ENCODE data around the gene VPS50.
"Not testable (repeated sequence)": the region's sequence is repeated elsewhere in the genome, so short reads cannot be mapped to it uniquely, and the experiment has no call there.

VPS50 gene

GRCh38 chr7:93327006-93327633 lies 95.0 kb downstream of the VPS50 start:
- peak in 1 of 2 experiments; percentile 13 for DNase-seq (ENCODE audit: low read depth in 1 of 2, low spot score in 1 of 2)
- TF ChIP-seq POLR2AphosphoS5 (IDR thresholded peaks at IDR 0.05; ENCODE audit: low read depth): no peak
- no peak for TF ChIP-seq GABPA (IDR thresholded peaks at IDR 0.05; ENCODE audit: low read depth)
- TF ChIP-seq, protein P1, sequence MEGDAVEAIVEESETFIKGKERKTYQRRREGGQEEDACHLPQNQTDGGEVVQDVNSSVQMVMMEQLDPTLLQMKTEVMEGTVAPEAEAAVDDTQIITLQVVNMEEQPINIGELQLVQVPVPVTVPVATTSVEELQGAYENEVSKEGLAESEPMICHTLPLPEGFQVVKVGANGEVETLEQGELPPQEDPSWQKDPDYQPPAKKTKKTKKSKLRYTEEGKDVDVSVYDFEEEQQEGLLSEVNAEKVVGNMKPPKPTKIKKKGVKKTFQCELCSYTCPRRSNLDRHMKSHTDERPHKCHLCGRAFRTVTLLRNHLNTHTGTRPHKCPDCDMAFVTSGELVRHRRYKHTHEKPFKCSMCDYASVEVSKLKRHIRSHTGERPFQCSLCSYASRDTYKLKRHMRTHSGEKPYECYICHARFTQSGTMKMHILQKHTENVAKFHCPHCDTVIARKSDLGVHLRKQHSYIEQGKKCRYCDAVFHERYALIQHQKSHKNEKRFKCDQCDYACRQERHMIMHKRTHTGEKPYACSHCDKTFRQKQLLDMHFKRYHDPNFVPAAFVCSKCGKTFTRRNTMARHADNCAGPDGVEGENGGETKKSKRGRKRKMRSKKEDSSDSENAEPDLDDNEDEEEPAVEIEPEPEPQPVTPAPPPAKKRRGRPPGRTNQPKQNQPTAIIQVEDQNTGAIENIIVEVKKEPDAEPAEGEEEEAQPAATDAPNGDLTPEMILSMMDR (IDR thresholded peaks at IDR 0.05; ENCODE audit: insufficient read depth, low read length): no peak
- no peak for TF ChIP-seq SPI1 (IDR thresholded peaks at IDR 0.05; ENCODE audit: borderline replicate concordance, low read depth)
- Histone ChIP-seq H3K4me3 (replicated peaks; ENCODE audit: insufficient read depth, low read length) (no peak overlapping the region), H3K27ac (replicated peaks) (no peak overlapping the region), H3K27me3 (ENCODE audit: insufficient read depth, poor library complexity, severe bottlenecking) (no peaks in the 10 kb centered on the region)

- no peaks in the 10 kb centered on the region for H3K27me3 ChIP-seq (ENCODE audit: insufficient read depth, poor library complexity, severe bottlenecking)
- H3K4me3 ChIP-seq (replicated peaks; ENCODE audit: insufficient read depth, low read length): no peak overlapping the region
- DNase-seq (ENCODE audit: low read depth in 1 of 2, low spot score in 1 of 2): no peak
- H3K27ac ChIP-seq (replicated peaks): no peak overlapping the region
- TF ChIP-seq REST (IDR thresholded peaks at IDR 0.05; ENCODE audit: insufficient replicate concordance, low read depth): no peak
- TF ChIP-seq, protein P1 (IDR thresholded peaks at IDR 0.05; ENCODE audit: insufficient read depth, low read length): no peak
- no peak for TF ChIP-seq POLR2AphosphoS5 (IDR thresholded peaks at IDR 0.05; ENCODE audit: low read depth)
- no peak for TF ChIP-seq SPI1 (IDR thresholded peaks at IDR 0.05; ENCODE audit: borderline replicate concordance, low read depth)
- no peak for TF ChIP-seq GABPA (IDR thresholded peaks at IDR 0.05; ENCODE audit: low read depth)
These were observed 99.5 kb downstream of the VPS50 start for GRCh38 chr7:93331706-93332105.

DNA sequence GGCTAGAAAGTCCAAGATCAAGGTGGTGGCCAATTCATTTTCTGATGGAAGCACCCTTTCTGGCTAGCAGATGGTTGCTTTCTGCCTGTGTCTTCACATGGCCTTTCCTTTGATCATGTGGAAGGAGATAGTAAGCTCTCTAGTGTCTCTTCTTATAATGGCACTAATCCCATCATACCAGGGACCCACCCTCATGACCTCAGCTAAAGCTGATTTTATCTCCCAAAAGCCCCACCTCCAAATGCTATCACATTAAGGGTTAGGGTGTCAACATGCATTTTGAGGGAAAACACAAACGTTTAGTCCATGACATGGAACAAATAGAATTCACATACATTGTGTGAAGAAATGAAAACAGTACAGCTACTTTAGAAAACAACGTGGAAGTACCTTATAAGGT lies 100.0 kb downstream of the VPS50 start:
- no peak for TF ChIP-seq GABPA (IDR thresholded peaks at IDR 0.05; ENCODE audit: low read depth)
- no peak for TF ChIP-seq POLR2AphosphoS5 (IDR thresholded peaks at IDR 0.05; ENCODE audit: low read depth)
- no peak for TF ChIP-seq REST (IDR thresholded peaks at IDR 0.05; ENCODE audit: insufficient replicate concordance, low read depth)
- TF ChIP-seq, protein P1 (IDR thresholded peaks at IDR 0.05; ENCODE audit: insufficient read depth, low read length): no peak
- TF ChIP-seq SPI1 (IDR thresholded peaks at IDR 0.05; ENCODE audit: borderline replicate concordance, low read depth): no peak
- no peak for DNase-seq (ENCODE audit: low read depth in 1 of 2, low spot score in 1 of 2)
- no peak overlapping the region for H3K27ac ChIP-seq (replicated peaks)

GRCh38 chr7:93337052-93337451 lies 104.9 kb downstream of the VPS50 start:
- Histone ChIP-seq H3K27me3 (ENCODE audit: insufficient read depth, poor library complexity, severe bottlenecking) (no peaks in the 10 kb centered on the region), H3K27ac (replicated peaks) (no peak overlapping the region), H3K4me3 (replicated peaks; ENCODE audit: insufficient read depth, low read length) (no peak overlapping the region)
- DNase-seq (ENCODE audit: low read depth in 1 of 2, low spot score in 1 of 2): no peak
- no peak for TF ChIP-seq GABPA (IDR thresholded peaks at IDR 0.05; ENCODE audit: low read depth)

More for the DNA sequence above, 100.0 kb downstream of the VPS50 start:
- H3K27me3 ChIP-seq (ENCODE audit: insufficient read depth, poor library complexity, severe bottlenecking): no peaks in the 10 kb centered on the region
- no peak overlapping the region for H3K4me3 ChIP-seq (replicated peaks; ENCODE audit: insufficient read depth, low read length)

GRCh38 chr7:93342178-93342577 lies 110.0 kb downstream of the VPS50 start:
- not testable (repeated sequence) for H3K4me3 ChIP-seq (replicated peaks; ENCODE audit: insufficient read depth, low read length); H3K27ac ChIP-seq (replicated peaks); H3K27me3 ChIP-seq (ENCODE audit: insufficient read depth, poor library complexity, severe bottlenecking); DNase-seq (ENCODE audit: low read depth in 1 of 2, low spot score in 1 of 2)
